GM12872 (cell line): Measurements from ENCODE around the gene MGRN1.

Experiments
- CTCF ChIP-seq: IDR thresholded peaks from 3 replicates; pipeline ENCODE4 v1.5.1; 2011; ENCODE audit warnings: low read depth, mild to moderate bottlenecking, low read length, moderate library complexity; ENCODE audit not compliant: insufficient read depth

The MGRN1 gene

GRCh38 chr16:4618645-4619418 lies 5.8 kb upstream of the MGRN1 start:
- no peak for TF ChIP-seq CTCF

GRCh38 chr16:4623593-4623992 lies 1.0 kb upstream of the MGRN1 start:
- TF ChIP-seq CTCF = no peak

- TF ChIP-seq CTCF = no peak
Measured at GRCh38 chr16:4624827-4625559, 367 bp downstream of the MGRN1 start.

- TF ChIP-seq CTCF = no peak
Measured at GRCh38 chr16:4625560-4626159, 1.0 kb downstream of the MGRN1 start.

- TF ChIP-seq CTCF = no peak
Measured at GRCh38 chr16:4626396-4626795, 1.8 kb downstream of the MGRN1 start.

GRCh38 chr16:4628283-4628682 lies 3.7 kb downstream of the MGRN1 start:
- no peak for TF ChIP-seq CTCF

- TF ChIP-seq CTCF = no peak
Measured at GRCh38 chr16:4631444-4631843, 6.8 kb downstream of the MGRN1 start.
